DMS 273 treated with DMSO at 0.1 percent for 48 hours (cell line): Measurements from ENCODE around the gene SLC35E4.
"Not testable (repeated sequence)": the region's sequence is repeated elsewhere in the genome, so short reads cannot be mapped to it uniquely, and the experiment has no call there.

Source experiments
- DNase-seq: peaks from one replicate; lab custom pipeline; 2025; lab: John Stamatoyannopoulos, UW

The SLC35E4 gene

DNA sequence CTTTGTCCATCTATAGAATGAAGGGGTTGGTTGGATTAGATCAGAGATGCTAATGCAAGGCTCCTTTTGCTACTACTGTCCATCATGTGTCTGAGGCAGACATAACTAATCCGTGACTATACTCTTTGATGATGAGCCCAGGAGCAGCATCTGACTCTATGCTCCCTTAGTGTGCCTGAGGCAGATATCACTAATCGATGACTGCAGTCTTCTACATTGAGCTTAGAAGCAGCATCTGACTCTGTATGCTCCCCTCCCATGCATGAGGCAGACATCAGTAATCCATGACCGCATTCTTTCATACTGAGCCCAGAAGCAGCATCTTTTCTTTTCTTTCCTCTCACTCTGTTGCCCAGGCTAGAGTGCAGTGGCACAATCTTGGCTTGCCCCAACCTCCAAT is 24.4 kb upstream of the SLC35E4 start:
- no peak for DNase-seq

DNA sequence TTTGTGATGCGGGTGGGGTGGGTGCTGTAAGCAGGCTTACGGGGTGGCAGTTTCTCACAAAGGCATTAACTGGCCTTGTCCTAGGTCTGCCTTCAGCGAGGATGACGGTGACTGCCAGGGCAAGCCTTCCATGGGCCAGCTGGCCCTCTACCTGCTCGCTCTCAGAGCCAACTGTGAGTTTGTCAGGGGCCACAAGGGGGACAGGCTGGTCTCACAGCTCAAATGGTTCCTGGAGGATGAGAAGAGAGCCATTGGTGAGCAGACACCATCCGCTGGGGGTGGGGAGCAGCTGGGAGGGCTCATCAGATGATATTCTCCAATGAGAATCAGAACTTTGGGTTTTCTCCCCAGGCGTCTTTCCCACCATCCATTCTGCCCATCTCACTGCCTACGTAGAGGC is 22.8 kb upstream of the SLC35E4 start:
- DNase-seq, result no peak

DNA sequence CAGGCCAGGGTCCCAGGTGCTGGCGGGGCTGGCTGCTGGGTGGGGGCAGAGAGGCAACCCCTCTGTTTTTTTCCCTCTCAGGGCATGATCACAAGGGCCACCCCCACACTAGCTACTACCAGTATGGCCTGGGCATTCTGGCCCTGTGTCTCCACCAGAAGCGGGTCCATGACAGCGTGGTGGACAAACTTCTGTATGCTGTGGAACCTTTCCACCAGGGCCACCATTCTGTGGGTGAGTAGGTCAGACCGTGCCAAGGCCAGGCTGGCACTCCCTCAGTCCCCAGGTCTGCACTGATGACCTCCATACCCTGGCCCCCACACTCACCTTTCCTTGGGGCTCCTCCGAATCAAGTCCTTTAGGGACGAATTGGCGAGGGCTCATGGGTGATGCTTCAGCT is 21.3 kb upstream of the SLC35E4 start:
- no peak for DNase-seq

DNA sequence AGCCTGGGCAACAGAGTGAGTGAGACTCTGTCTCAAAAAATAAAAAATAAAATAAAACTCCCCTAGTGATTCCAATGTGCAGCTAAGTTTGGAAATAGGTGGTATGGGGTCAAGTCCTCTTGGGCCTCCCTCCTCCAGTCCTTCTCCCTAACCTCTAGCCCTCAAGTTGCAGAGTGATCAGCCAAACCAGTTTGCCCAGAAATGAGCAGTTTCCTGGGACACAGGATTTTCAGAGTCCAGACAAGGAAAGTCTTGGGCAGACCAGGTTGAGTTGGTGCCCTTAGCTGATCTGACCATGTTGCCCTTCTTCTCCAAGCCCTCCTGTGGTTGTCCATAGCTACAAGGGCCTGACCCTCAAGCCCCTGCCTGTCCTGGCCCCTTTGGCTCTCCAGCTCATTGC is 20.7 kb upstream of the SLC35E4 start:
- no peak for DNase-seq

DNA sequence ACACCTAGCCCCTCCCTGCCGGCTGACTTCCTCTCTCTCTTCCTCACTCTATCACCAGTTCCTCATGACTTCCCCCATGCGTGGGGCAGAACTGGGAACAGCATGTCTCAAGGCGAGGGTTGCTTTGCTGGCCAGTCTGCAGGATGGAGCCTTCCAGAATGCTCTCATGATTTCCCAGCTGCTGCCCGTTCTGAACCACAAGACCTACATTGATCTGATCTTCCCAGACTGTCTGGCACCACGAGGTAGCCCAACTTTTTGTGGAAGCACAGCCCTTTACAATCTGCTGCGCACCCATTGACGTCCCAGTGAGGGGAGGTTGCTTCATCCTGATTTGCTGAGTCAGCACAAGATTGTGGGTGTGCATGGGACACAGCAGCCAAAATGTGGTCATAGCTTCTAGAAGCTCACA is 20.0 kb upstream of the SLC35E4 start:
- DNase-seq, result no peak

DNA sequence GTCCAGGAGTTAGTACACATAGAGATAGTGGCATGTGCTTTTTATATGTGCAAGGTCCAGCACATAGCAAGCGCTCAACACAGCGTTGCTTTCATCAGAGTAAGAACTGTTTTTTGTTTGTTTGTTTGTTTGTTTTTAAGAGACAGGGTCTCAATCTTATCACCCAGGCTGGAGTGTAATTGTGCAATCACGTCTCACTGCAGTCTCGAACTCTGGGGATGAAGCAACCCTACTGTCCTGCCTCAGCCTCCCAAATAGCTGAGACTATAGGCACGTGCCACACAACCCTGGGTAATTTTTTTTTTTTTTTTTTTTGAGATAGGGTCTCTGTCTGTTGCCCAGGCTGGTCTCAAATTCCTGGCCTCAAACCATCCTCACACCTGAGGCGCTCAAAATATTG is 17.8 kb upstream of the SLC35E4 start:
- DNase-seq, result no peak

DNA sequence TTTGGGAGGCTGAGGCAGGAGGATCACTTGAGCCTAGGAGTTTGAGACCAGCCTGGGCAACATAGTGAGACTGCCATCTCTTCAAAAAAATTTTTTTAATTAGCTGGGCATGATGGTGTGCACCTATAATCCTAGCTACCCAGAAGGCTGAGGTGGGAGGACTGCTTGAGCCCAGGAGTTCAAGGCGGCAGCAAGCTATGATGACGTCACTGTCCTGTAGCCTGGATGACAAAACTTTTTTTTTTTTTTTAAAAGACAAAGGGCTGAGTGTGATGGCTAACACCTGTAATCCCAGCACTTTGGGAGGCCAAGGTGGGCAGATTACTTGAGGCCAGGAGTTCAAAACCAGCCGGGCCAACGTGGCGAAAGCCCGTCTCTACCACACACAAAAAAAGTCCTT is 15.7 kb upstream of the SLC35E4 start:
- not testable (repeated sequence) for DNase-seq

DNA sequence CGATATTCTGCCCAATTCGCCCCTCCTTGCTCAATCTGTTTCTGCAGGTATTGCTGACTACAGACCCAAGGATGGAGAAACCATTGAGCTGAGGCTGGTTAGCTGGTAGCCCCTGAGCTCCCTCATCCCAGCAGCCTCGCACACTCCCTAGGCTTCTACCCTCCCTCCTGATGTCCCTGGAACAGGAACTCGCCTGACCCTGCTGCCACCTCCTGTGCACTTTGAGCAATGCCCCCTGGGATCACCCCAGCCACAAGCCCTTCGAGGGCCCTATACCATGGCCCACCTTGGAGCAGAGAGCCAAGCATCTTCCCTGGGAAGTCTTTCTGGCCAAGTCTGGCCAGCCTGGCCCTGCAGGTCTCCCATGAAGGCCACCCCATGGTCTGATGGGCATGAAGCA is 9.2 kb upstream of the SLC35E4 start:
- no peak for DNase-seq

DNA sequence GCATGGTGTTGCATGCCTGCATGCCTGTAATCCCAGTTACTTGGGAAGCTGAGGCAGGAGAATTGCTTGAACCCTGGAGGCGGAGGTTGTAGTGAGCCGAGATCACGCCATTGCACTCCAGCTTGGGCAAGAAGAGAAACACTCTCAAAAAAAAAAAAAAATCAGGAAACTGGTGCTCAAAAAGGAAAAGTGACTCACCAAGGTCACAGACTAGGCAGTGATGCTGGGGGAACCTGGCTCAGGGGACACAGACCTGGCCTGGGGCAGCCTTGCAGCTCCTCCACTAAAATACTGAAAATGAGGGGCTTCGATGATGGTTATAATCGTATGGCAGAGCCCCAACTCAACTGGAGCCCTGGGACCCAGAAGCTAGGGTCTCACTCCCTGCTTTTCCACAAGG is 8.1 kb upstream of the SLC35E4 start:
- no peak for DNase-seq

DNA sequence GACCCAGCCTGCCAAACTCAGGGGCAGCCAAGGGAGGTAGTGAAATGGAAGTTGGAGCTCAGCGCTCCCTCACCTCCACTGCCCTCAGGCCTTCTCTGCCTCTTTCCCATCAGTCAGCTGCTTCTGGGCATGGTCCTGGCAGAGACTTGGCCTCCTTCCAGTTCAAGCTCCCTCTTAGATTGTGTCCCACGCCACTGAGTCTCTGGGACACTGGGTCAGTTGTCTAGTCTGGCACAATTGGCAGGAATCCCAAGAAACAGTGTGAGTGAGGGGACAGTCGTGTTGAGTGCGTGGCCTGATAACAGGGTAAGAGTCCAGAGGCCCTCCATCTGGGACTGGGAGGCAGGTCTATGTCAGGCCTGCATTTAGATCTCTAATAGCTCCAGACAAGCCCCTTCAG is 7.1 kb upstream of the SLC35E4 start:
- no peak for DNase-seq

DNA sequence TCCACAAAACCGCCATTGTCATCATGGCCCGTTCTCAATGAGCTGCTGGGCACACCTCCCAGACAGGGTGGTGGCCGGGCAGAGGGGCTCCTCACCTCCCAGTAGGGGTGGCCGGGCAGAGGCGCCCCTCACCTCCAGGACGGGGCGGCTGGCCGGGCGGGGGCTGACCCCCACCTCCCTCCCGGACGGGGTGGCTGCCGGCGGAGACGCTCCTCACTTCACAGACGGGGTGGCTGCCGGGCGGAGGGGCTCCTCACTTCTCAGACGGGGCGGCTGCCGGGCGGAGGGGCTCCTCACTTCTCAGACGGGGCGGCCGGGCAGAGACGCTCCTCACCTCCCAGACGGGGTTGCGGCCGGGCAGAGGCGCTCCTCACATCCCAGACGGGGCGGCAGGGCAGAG is 4.1 kb upstream of the SLC35E4 start:
- DNase-seq, result not testable (repeated sequence)

DNA sequence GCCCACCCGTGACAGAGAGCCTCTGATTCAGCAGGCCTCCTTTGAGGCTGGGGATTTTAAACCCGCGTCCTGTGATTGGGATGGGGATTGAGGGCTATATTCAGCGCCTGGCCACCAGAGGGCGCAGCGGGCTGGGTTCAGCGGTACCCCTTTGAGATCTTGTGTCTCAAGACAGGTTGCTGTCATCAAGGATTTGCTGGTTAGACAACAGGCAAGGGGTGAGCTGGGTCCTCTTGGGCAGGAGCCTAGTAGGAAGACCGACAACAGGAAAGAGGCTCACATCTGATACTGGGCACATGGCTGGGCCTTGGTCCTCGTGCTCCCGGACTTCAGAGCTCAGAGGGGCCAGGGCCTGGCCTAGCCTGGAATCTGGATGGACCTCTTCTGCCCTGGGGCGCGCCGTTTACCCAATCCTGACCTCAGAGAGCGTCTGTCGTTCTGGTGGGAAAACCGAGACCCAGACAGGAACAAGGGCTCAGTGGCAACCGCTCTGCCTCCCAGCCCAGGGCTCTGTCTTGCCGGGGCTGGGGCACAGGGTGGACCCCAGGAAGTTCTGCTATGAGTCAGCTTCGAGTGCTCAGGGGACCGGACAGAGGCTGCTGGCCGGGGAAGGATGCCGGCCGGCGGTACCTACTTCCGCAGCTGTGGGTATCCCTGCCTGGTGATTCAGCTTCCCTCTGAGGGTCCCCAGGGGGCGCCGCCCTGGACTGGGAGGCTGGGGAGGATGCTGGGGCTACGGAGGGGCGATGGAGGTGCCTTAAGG is 929 bp upstream of the SLC35E4 start:
- DNase-seq, result peak; percentile 53

DNA sequence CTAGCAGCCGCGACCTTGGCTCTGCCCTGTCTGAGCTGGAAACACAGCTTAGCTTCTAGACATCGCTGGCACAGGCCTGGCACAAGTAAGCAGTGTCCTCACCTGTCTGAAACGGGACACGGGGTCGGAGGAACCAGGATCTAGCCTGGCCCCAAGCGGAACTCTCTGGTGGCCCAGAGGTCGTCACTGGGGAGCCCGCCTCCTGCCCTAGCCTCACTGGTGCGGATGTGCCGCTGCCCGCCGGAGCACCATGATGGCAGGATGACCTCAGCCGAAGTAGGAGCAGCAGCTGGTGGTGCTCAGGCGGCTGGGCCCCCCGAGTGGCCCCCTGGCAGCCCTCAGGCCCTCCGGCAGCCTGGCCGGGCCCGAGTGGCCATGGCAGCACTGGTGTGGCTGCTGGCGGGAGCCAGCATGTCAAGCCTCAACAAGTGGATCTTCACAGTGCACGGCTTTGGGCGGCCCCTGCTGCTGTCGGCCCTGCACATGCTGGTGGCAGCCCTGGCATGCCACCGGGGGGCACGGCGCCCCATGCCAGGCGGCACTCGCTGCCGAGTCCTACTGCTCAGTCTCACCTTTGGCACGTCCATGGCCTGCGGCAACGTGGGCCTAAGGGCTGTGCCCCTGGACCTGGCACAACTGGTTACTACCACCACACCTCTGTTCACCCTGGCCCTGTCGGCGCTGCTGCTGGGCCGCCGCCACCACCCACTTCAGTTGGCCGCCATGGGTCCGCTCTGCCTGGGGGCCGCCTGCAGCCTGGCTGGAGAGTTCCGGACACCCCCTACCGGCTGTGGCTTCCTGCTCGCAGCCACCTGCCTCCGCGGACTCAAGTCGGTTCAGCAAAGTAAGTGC is 871 bp downstream of the SLC35E4 start:
- DNase-seq, result no peak

DNA sequence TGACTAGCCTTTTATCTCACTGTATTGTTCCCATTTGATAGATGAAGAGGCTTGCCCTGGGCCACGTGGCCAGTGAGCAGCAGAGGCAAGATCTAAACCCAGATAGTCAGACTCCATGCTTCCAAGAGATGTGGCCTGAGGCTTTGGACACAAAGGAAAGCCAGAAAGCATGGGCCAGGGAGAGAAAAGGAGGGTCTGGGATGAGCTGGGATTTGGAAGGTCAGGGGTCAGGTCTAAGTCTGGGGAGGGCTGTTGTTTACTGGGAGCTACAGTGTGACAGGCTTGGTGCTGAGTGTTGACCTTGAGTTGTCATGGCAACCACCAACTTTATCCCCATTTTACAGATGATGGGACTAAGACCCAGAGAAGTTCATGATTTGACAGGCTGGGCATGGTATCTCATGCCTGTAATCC is 2.1 kb downstream of the SLC35E4 start:
- DNase-seq, result no peak

DNA sequence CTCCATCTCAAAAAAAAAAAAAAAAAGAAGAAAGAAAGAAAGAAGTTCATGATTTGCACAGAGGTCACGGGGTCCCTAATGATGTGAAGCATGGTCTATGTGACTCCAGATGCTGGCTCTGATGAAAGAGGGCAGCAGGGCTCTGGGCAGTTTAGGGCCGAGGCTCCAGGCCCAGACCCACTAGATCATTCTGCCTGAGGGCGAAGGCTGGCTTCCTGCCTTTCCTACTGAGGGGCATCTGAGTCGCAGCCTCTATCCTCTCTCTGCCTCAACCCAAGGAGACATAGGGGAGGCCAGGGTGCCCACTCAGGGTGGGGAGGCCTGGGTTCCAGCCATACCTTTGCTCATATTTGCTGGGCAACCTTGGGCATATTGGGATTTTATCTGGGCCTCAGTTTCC is 4.8 kb downstream of the SLC35E4 start:
- no peak for DNase-seq

DNA sequence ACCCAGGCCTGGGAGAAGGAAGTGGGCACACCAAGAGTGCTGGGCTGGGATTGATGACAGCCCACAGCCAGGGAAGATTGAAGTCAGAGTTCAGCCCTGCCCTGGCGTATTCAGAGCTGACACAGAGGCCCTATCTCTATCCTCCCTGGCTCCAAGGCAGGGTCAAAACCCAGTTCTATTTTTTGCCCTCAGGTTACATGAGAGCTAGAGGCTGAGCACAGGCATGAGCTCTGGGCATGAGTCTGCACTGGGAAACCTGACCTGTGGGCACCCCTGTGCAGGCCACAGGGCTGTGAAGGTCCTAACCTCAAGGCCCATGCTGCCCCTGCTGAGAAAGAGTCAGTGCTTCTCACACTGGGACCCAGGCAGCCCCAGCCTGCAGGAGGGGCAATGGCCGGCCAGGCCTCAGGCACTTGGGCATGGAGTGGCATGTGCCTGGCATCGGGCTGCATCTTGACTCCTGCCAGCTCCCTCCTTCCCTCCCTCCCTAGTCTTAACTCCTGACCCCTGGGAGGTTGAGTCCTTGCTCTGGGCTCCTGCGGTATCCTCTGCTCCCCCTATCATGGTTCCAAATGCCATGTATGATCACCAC is 5.4 kb downstream of the SLC35E4 start:
- no peak for DNase-seq

DNA sequence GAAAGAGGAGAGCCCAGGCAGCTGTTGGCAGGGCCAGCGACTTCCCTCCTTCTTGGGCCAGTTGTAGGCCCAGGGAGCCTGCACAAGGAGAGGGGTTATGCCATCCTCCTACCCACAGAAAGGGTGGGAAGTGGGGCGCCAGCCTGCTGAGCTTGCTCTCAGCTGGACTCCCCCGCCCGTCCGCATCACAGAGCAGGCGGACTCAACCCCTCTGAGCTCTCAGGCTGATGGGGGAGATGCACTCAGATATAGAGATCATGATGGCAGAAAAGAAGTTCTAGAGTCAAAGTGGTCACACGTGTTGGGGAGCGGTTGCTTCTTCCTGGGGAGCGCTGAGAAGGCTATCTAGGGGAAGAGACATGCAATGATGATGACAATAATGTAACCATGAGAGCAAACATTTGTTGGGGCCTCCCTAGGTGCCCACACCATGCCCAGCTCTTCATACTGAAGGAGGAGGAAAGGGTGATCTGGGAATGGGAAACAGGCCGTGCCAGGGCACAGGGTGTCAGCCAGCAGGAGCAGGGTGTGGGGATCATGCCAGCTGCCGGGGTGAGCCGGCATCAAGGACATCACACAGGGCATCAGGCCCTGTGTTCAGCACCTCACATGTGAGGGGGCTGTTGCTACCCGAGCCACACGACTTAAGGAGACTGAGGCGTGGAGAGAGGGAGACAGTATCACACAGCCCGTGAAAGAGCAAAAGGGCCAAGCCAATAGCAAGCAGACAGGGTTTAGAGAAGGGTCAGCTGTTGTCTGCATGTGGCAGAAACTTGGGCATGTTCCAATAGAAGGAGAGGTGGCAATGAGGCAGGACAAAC is 7.7 kb downstream of the SLC35E4 start:
- no peak for DNase-seq

DNA sequence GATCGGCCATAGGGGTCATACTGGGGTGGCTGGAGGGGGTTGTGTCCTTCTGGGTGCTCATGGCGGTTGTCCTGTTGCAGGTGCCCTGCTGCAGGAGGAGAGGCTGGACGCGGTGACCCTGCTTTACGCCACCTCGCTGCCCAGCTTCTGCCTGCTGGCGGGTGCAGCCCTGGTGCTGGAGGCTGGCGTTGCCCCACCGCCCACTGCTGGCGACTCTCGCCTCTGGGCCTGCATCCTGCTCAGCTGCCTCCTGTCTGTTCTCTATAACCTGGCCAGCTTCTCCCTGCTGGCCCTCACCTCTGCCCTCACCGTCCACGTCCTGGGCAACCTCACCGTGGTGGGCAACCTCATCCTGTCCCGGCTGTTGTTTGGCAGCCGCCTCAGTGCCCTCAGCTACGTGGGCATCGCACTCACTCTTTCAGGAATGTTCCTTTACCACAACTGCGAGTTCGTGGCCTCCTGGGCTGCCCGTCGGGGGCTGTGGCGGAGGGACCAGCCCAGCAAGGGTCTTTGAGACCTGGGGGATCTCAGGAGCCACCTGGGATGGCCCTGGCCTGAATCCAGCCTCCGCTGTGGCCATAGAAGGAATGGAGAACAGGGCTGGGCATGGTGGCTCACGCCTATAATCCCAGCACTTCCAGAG is 11.1 kb downstream of the SLC35E4 start:
- DNase-seq, result no peak

DNA sequence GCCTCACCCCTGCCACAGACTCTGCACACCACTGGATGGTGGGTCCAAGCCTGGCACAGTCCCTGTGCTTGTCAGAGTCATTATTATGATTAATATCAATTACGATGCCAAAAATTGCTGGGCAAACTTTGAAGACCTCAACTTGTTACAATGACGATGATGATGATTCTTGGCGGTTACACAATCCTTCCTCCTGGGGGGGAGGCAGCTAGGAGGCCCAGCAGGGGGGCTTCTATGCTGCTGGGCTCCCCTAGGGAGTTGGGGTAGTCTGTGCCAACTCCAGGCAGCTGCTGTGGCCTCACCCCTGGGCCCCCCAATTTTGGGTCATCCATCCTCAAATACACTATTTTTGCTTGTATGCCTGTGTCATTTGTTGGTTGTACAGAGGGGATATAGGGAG is 12.0 kb downstream of the SLC35E4 start:
- DNase-seq, result no peak

DNA sequence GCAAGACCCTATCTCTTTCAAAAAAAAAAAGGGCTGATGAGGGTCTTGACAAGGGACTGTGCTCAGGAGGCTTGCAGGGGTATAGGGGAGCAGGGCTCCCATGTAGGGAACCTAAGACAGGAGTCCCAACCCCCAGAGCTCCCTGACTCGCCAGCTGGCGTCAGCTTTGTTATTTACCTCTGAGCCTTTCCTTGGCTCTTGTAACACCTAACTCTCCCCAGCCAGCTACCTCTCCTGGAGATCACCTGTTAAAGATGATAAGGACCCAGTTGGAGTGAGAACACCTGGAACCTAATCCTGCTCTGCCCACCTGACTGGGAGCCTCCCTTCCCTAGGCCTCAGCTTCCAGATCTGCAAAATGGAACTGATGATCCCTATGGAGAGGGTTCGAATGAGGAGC is 13.2 kb downstream of the SLC35E4 start:
- no peak for DNase-seq

DNA sequence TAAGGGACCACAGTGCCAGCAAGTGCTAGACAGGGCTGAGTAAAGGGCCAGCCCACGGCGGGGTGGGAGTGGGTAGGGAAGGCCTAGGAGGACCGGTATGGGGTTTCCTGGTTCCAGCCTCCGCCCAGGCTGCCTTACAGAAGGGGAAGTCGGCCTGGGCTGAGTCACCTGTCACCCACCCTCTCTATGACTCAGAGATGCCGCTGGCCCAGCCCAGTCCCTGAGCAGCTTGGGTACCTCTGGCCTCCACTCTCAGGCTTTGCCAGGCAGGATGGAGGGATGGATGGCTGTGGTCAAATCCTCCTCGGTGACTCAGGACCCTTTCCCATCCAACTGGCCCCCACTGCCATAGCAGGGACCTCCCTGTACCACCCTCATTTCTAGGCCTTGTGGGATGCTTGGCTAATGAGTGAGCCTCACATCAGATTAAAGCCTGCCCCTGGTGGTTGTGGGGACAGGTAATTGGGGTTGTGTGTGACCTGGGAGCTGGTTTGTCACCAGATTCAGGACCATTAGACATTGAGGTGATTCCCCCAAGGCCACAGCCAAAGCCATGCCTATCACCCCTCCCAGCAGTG is 13.9 kb downstream of the SLC35E4 start:
- DNase-seq, result no peak
